Right ventricle myocardium inferior (tissue), 1 donor: ENCODE results near the gene ZDHHC8. TPM values are rescaled to one million over a fixed set of nuclear protein-coding genes. Genes with fewer than 3 reads are reported as not detected.

ENCODE experiments used
- ATAC-seq: fragments of 200-7000 bp; cut with Tn5 transposase; one replicate; pipeline ENCODE4 v1.9.1; 2020; ENCODE audit warnings: mild to moderate bottlenecking, moderate library complexity
- DNase-seq: peaks from one replicate; pipeline ENCODE4 v3.0.0; 2021; ENCODE audit errors: missing footprints
- intact Hi-C: fragments of 100-400 bp; cut with DNase I; formaldehyde crosslinking; loops from one replicate; pipeline ENCODE4 v1.11.0; 2022
- total RNA-seq: library from RNA; stranded (reverse); fragmentation: NEBNext Ultra II Directional; extraction: Animal tissue kit (Norgen Biotek cat#: 25700); gene quantifications from one replicate; pipeline ENCODE4 v1.2.1, GENCODE V29; 2021
- donor health status: DM: no; HTN: yes; CAD: no; lungs with severe emphysema.

ZDHHC8 gene
- total RNA-seq, 1 donor from 2014 or later = 44.4 TPM

DNA sequence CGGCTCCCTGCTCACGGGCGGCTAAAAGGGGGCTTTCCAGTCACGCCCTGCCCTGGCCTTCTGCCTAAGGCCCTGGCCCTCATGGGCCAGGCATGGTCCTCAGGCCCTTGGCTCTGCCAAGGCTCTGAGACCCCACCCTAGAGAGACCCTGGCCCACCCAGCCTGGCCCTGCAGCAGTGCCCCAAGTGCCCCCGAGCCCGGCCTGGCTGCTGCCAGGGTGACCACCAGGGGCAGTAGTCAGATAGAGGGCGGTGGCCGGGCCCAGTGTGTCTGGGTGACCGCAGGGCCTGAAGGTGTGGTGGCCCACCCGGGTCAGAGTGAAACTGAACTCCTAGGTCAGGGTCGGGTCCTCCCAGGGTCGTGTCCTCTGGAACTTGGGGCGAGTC is 48.6 kb downstream of the ZDHHC8 start:
- intact Hi-C loops = no loop called here
- DNase-seq (no peak), ATAC-seq (no peak)

DNA sequence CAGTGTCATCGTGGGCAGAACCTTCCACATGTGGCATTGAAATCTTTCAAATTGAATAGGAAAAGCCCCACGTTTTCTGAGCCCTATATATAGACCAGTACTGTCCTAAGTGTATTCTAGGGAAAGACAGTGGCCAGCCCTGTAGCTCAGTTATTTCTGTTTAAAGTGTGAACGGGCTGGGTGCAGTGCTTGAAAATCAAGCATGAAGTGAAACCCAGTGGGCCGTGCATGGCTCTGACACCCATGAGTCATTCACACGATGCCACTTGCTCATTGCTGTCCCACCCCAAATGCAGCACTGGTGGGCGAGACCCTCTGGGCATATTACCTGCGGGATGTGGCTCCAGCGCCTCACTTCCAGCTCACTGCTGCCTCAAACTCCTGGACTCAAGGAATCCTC is 49.0 kb downstream of the ZDHHC8 start:
- ATAC-seq = no peak
- intact Hi-C loops = no loop called here
- no peak for DNase-seq

DNA sequence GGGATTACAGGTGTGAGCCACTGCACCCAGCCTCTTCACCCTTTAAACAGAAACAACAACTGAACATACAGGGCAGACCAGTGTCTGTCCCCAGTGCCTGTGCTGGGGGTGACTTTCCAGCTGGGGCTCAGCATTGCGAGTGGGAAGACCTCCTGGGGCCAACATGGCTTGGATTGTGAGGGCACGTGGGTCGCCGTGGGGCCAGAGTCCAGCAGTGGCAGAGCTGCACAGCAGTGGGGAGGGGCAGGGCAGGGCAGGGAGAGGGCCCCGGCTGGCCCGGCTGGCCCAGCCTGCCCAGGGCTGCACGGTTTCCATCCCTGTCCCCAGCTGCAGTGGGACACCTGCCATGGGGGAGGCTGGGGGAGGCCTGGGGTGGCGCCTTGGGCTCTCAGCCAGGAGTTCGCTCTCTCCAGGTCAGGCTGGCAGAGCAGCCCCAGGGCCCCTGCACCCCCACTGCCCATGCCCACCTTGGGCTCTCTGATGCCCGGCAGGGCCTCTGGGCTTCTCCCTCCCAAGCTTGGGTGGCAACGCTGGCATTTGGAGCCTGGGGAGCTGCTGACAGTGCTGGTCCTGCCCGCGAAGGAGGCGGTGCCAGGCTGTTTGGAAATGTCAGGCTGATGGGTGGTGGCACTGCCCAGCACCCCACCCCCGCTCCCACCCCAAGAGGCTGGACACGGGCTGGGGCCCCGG is 49.7 kb downstream of the ZDHHC8 start:
- intact Hi-C loops = no loop called here
- ATAC-seq = no peak
- no peak for DNase-seq

DNA sequence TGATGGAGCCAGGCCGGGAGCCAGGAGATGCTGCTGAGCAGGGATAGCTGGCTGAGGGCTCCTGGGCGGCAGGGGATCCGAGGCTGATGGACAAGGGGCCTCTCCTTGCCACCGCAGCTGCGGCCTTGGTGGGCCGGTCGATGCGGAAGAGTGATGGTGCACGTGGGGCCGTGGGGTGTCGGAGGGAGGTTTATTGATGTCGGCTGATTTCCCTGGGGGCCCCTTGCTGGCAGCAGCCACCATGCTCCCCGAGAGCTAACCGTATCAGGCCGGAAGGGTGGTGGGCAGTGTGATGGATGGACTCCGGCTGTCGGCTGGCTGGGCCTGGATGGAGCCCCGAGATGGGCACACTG is 50.3 kb downstream of the ZDHHC8 start:
- ATAC-seq (no peak), DNase-seq (no peak)
- intact Hi-C loops = no loop called here

GRCh38 chr22:20182365-20182764 is 50.8 kb downstream of the ZDHHC8 start:
- ATAC-seq = no peak
- intact Hi-C loops = no loop called here

DNA sequence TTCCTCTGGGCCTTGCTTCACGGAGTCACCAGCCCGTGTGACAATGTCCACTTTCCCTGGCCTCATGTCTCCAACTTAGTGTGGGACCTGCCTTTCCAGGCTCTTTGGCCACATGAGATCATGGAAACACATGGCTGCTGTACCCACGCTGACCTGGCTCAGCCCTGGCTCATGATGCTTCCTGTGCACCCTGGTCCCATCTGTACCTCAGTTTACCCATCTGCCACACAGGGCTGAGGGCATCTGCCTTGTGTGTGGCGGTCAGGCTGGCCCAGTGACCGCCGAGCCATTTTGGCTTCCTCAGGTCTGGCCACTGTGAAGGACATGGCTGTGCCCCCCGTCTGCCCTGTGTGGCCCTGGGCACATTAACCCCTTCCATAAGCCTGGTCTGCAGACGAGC is 51.5 kb downstream of the ZDHHC8 start:
- ATAC-seq = no peak
- DNase-seq = no peak
- intact Hi-C loops = no loop called here

More at GRCh38 chr22:20182365-20182764, 50.8 kb downstream of the ZDHHC8 start:
- no peak for DNase-seq

GRCh38 chr22:20183823-20184222 is 52.2 kb downstream of the ZDHHC8 start:
- DNase-seq = no peak
- intact Hi-C loops = no loop called here
- ATAC-seq = no peak

DNA sequence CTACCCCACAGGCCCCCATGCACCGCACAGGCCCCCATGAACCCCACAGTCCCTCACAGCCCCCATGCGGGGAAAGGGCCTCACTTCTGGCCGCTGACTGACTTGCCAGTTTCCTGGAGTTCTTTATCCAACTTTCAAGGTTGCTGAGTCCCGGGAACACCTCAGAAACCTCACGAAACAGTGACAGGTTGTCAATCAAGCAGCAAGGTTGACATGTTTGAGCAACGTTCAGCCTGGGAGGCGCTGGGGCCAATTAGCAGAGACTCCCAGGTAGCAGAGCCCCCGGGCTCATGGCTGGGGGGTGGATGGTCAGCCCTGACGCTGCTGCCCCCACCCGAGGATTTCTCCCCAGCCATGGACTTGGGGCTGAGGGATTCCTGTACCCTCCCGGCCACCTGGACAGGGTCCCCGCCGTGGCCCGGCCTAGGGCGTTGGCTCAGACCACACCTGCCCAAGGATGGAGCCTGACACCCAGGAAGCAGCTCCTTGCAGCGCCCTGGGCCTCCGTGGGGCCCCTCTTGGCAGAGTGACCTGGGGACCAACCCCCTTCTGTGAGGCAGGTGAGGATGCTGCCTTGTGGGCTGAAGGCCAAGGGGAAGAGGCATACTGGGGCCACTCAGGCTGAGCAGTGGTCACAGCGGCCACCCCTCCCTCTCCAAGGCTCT is 53.0 kb downstream of the ZDHHC8 start:
- DNase-seq (no peak), ATAC-seq (no peak)
- intact Hi-C loops = no loop called here

DNA sequence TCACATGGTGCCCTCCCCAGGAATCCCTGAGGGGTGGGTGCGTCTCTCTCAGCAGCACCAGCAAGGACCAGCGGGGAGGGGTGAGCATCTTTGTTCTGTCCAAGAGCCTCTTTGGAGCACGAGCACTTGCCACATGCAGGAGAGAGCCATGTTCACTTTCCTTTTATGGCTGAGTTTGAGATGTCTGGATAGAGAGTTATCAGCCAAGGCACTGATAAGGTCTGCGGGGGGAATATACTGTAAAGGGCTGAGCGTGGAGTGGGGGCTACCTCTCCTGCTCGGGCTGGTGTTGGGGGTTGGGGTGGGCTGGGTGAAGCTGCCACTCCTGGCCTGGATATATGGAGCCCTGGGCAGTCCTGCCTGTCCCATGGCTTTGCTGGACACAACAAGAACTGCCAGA is 54.1 kb downstream of the ZDHHC8 start:
- intact Hi-C loops = no loop called here

DNA sequence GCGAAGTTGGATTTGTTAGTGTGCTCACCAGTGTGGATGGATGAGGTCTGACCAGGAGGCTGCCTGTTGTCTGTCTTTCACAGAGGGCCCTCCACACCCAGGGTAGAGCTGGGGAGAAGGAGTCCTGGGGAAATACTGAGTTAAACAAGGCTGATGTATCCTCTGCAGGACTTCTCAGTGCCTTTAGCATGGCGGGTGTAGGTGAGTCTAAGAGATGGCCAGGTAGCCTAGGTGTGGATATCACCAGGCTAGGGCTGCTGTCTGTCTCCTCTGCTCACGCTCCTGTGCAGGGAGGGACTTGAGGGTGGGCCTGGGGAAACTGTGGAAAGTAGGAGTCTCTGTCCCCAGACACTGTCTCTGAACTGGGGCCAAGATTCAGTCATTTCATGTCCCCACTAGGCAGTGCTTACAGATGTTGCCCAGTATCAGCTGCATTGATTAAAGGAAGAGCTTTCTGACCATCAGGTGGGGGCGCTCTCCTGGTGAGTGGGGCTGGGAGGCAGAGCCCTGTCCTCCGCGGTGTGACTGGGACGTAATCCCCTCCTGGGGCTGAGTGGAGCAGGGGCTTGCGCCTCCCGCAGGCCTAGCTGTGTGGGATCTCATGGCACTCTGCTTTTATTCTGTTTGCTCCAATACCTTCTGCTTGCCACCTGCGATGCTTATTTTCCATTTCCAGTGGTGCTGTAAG is 54.7 kb downstream of the ZDHHC8 start:
- DNase-seq = no peak
- intact Hi-C loops = no loop called here
- no peak for ATAC-seq

More for the DNA sequence above, 54.1 kb downstream of the ZDHHC8 start:
- ATAC-seq (no peak), DNase-seq (no peak)

GRCh38 chr22:20186871-20187546 is 55.4 kb downstream of the ZDHHC8 start:
- DNase-seq = no peak
- intact Hi-C loops = no loop called here
- ATAC-seq = no peak

DNA sequence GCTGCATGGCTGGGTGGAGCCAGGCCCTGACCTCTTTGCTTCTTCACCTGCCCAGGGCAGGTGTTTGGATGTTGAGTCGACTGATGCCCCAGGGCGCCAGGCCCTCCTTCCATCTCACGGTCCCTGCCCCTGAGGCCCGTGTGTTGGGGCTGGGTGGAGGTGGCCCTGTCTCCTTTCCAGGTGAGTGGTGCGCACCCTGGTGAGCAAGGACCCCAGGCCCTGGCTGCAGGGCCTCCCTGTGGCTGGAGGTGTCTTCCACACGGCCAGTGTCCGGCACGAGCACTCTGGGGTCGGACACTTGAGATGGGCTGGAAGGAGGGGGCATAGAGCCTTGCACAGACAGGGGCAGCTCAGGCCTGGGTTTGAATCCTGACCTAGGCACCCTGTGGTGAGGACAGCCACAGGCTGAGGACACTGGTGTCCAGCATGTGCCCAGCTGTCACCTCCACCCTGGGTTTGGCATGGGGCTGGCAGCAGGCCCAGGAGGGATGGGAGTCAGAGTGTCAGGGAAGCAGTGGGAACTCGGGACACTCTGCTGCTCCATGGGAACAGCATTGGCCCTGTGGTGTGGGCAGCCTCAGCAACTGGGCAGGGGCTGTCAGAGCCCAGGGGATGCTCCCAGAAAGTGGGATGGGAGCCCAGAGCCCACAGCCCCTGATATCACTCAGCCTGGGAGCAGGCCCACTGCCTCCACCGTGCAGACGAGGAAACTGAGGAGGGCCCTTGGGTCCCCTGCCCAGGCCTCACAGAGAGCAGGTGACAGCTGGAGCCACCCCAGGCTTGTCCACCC is 56.4 kb downstream of the ZDHHC8 start:
- intact Hi-C loops = no loop called here
- ATAC-seq = no peak
- no peak for DNase-seq

DNA sequence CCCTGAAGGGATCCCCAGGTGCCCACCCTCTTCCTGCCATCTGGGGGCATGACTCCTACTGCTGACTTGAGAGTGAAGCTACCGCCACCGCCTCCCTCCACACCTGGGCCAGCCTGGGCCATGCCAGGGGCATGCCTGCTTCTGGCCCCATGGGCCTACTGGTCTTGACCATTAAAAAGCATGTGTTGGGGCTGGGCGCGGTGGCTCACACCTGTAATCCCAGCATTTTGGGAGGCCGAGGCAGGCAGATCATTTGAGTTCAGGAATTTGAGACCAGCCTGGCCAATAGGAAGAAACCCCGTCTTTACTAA is 56.9 kb downstream of the ZDHHC8 start:
- DNase-seq (no peak), ATAC-seq (no peak)
- intact Hi-C loops = no loop called here

DNA sequence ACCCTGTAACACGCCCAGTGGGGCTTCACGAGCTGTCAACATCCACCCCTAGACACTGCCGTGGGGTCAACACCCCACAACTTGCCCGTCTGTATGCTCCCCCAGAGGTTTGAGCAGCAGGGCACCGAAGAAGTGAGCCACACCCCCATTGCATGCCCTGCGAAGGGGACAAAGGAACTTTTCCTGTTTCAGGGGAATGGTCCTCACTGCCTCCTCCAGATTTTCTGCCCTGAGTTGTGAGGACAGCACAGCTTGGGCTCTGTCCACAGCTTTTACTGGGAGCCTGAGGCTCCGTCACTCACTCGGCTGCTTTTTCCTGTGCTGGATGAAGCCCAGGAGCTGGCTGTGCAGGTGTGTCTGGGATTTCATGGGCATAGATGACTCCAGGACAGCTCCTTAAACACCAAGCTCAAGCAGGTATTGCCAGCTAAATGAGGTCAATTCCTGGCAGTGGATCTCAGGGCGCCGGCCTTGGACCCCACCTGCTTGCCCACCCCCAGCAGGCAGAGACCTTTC is 59.5 kb downstream of the ZDHHC8 start:
- intact Hi-C loops = no loop called here
- ATAC-seq (no peak), DNase-seq (no peak)

- DNase-seq = no peak
- intact Hi-C loops = no loop called here
- ATAC-seq = no peak
Measured at GRCh38 chr22:20191803-20192202, 60.2 kb downstream of the ZDHHC8 start.

GRCh38 chr22:20192293-20192971 is 60.8 kb downstream of the ZDHHC8 start:
- DNase-seq = no peak
- no peak for ATAC-seq
- intact Hi-C loops = no loop called here

DNA sequence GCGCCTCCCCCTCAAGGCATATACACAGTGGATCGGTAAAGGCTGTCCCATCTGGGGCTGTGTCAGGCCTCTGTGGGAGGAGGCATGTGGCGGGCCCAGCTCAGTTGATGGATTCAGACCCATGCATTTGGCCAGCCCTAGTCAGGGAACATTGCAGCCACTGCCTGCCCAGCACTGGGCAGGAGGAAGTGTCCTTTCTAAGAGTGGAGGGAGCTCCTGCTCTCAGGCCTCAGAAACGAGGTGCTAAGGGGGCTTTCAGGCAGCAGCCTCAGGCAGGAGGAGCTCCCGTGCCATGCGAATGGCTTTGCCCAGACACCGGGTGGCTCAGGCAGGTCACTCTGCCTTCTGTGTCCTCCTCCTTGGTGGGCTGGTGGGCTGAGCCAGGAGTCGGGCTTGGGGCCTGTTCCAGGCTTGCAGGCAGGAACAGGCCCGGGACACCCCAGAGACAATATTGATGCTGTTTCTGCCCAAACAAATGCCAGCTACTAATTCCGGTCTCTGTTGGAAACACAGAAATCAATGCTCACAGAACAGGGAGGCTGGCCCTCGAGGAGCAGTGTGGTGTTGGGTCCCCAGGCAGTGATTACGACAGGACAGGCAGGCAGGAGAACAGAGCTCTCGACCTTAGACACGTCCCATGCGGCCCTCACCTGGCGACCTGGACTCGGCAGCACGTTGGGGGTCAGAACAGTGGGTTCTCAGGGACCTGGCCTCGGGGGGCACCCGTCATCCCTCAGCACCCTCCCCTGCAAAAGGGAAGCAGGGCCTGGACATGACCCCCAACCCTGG is 61.6 kb downstream of the ZDHHC8 start:
- no peak for DNase-seq
- intact Hi-C loops = no loop called here
- ATAC-seq = no peak
